Kidney epithelial cell (primary cell): Measurements from ENCODE around the gene PPFIA3. TPM values are rescaled to one million over a fixed set of nuclear protein-coding genes. Genes with fewer than 3 reads are reported as not detected.
"Not testable (repeated sequence)": the region's sequence is repeated elsewhere in the genome, so short reads cannot be mapped to it uniquely, and the experiment has no call there.

Experiments
- DNase-seq: peaks from one replicate; pipeline ENCODE4 v3.0.0-alpha.2; 2010; ENCODE audit warnings: low read depth
- H3K27me3 ChIP-seq: 2 replicates; pipeline ENCODE4 v1.6.0; 2011; ENCODE audit warnings: low read length; ENCODE audit not compliant: control insufficient read depth, insufficient read depth
- H3K36me3 ChIP-seq: 2 replicates; pipeline ENCODE4 v1.5.1; 2011; ENCODE audit warnings: low read length; ENCODE audit not compliant: control insufficient read depth, insufficient read depth
- H3K4me3 ChIP-seq: 2 replicates; pipeline ENCODE4 v1.5.1; 2011; ENCODE audit warnings: low read depth, mild to moderate bottlenecking, control low read depth, low read length
- CTCF ChIP-seq: IDR thresholded peaks from 2 replicates; pipeline ENCODE4 v1.5.1; 2011; ENCODE audit warnings: mild to moderate bottlenecking, moderate library complexity, low read length, control low read depth, inconsistent platforms; ENCODE audit not compliant: insufficient read depth, poor library complexity, severe bottlenecking
- total RNA-seq: library from RNA; depleted of rRNA; stranded (reverse); fragments of >200 nt; gene quantifications from 2 replicates; pipeline ENCODE4 v1.2.3, GENCODE V29; 2015

The PPFIA3 gene
- total RNA-seq, 1 donor from 2014 or later = 0.88 TPM

GRCh38 chr19:49168421-49168820 is 49.1 kb downstream of the PPFIA3 start:
- no peak for TF ChIP-seq CTCF
- DNase-seq = no peak
- no peak overlapping the region for H3K4me3 ChIP-seq
- H3K36me3 ChIP-seq = no peaks in the 10 kb centered on the region
- H3K27me3 ChIP-seq = peaks cover 11% of the 10 kb centered on the region

GRCh38 chr19:49173198-49173597 is 53.9 kb downstream of the PPFIA3 start:
- no peak for DNase-seq

DNA sequence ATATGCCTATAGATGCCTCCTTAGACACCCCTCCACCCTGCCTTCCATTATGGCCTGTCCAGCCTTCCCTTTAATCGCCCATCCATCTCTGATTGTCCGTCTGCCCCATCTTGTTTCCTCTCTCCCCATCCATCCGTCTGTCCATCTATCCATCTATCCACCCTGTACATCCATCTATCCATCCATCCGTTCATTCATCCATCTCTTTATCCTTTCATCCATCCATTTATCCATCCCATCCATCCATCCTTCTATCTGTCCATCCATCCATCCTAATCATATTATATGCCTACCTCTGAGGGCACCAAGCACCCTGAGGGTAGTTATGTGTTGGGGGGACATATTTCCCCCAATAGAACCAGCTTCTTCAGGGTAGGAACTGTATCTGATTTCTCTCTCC is 61.3 kb downstream of the PPFIA3 start:
- Histone ChIP-seq H3K27me3 (no peaks in the 10 kb centered on the region), H3K4me3 (no peak overlapping the region), H3K36me3 (no peaks in the 10 kb centered on the region)
- TF ChIP-seq CTCF = no peak
- no peak for DNase-seq

More at GRCh38 chr19:49173198-49173597, 53.9 kb downstream of the PPFIA3 start:
- no peaks in the 10 kb centered on the region for H3K36me3 ChIP-seq
- TF ChIP-seq CTCF = no peak
- no peaks in the 10 kb centered on the region for H3K27me3 ChIP-seq
- no peak overlapping the region for H3K4me3 ChIP-seq

DNA sequence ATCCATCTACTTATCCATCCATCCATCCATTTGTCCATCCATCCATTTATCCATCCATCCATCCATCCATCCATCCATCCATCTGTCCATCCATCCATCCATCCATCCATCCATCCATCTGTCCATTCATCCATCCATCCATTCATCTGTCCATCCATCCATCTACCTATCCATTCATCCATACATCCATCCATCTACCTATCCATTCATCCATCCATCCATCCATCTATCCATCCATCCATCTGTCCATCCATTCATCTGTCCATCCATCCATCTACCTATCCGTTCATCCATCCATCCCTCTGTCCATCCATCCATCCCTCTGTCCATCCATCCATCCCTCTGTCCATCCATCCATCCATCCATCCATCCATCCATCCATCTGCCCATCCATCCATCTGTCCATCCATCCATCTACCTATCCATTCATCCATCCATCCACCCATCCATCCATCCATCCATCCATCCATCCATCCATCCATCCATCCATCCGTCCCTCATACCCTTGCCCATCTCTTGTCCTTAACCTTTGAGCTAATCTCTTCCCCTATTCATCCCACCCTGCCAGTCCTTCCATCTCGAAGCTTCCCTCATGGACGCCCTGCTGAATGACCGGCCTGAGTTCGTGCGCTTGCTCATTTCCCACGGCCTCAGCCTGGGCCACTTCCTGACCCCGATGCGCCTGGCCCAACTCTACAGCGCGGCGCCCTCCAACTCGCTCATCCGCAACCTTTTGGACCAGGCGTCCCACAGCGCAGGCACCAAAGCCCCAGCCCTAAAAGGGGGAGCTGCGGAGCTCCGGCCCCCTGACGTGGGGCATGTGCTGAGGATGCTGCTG is 62.9 kb downstream of the PPFIA3 start:
- not testable (repeated sequence) for DNase-seq

GRCh38 chr19:49182848-49183375 is 63.6 kb downstream of the PPFIA3 start:
- Histone ChIP-seq H3K36me3 (no peaks in the 10 kb centered on the region), H3K4me3 (no peak overlapping the region), H3K27me3 (no peaks in the 10 kb centered on the region)
- DNase-seq = no peak
- no peak for TF ChIP-seq CTCF

More for the DNA sequence above, 62.9 kb downstream of the PPFIA3 start:
- not testable (repeated sequence) for H3K36me3 ChIP-seq, H3K4me3 ChIP-seq, H3K27me3 ChIP-seq

DNA sequence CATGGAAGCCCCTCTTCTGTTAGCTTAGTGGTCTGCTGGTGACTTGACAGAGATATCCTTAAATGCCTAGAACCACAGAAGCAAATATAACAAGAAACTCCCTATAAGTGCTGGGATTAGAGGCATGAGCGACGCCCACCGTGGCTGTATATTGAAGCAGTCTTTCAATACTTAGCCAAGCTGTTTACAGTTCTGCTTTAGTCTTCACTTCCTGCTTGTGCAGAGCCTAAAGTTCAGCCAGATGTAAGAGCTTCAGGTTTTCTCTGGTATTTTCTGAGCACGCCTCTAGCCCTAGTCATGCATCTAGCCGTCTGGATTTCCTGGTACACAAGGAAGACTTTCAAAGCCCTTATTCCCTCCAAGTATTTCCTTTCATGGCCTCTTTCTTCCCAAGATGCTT is 66.8 kb downstream of the PPFIA3 start:
- H3K4me3 ChIP-seq = no peak overlapping the region
- H3K27me3 ChIP-seq = no peaks in the 10 kb centered on the region
- no peak for TF ChIP-seq CTCF
- no peak for DNase-seq
- H3K36me3 ChIP-seq = peaks cover 2% of the 10 kb centered on the region
